PC-3 (cell line): ENCODE measurements around the gene AADAC. TPM values are rescaled to one million over a fixed set of nuclear protein-coding genes. Genes with fewer than 3 reads are reported as not detected.

Experiments used
- ATAC-seq: fragments of 200-7000 bp; cut with Tn5 transposase; 2 replicates; pipeline ENCODE4 v1.9.1; 2020; ENCODE audit warnings: mild to moderate bottlenecking, moderate library complexity
- BruUV-seq: library from RNA; stranded (reverse); fragments of 400-500 nt; replicated peaks from 2 replicates; lab custom pipeline; 2021; lab: Mats Ljungman, UMichigan
- CTCF ChIA-PET: fragments of 300-600 bp; sonication (Branson Sonifier 250); formaldehyde crosslinking; loops from one replicate; lab custom pipeline; 2022; ENCODE audit warnings: antibody characterized with exemption; lab: Charles Lee
- POLR2A ChIA-PET: fragments of 300-600 bp; sonication (Branson Sonifier 250); formaldehyde crosslinking; loops from one replicate; lab custom pipeline; 2022; ENCODE audit warnings: antibody characterized with exemption; ENCODE audit not compliant: unreplicated experiment; lab: Charles Lee
- DNase-seq: peaks from one replicate; pipeline ENCODE4 v3.0.0-alpha.2; 2015
- H2AFZ ChIP-seq: fragments of 300-600 bp; sonication (generic); 2 replicates; pipeline ENCODE4 v1.6.0; 2016; ENCODE audit warnings: antibody characterized with exemption, low read length
- H3F3A ChIP-seq: fragments of 300-600 bp; sonication (generic); one replicate; pipeline ENCODE4 v1.6.0; 2017; ENCODE audit warnings: antibody characterized with exemption, low read length, control low read depth, mild to moderate bottlenecking; ENCODE audit not compliant: unreplicated experiment
- H3K27ac ChIP-seq: fragments of 300-600 bp; sonication (generic); 2 replicates; pipeline ENCODE4 v1.5.1; 2016; ENCODE audit warnings: mild to moderate bottlenecking, low read length
- H3K27me3 ChIP-seq: fragments of 300-600 bp; sonication (generic); 2 replicates; pipeline ENCODE4 v1.6.1; 2016; ENCODE audit warnings: low read length, mixed read lengths
- H3K36me3 ChIP-seq: fragments of 300-600 bp; sonication (generic); 2 replicates; pipeline ENCODE4 v1.6.1; 2016; ENCODE audit warnings: low read depth, mixed run types, low read length, mixed read lengths
- H3K4me1 ChIP-seq: fragments of 300-600 bp; sonication (generic); 2 replicates; pipeline ENCODE4 v1.5.1; 2016; ENCODE audit warnings: low read length; ENCODE audit not compliant: insufficient read depth
- H3K4me2 ChIP-seq: fragments of 300-600 bp; sonication (generic); 2 replicates; pipeline ENCODE4 v1.6.0; 2016; ENCODE audit warnings: low read length
- H3K4me3 ChIP-seq: fragments of 300-600 bp; sonication (generic); 2 replicates; pipeline ENCODE4 v1.5.1; 2016; ENCODE audit warnings: mild to moderate bottlenecking, low read length, mixed read lengths
- H3K79me2 ChIP-seq: fragments of 300-600 bp; sonication (generic); 2 replicates; pipeline ENCODE4 v1.6.1; 2017; ENCODE audit warnings: low read length, mixed read lengths
- H3K9ac ChIP-seq: fragments of 300-600 bp; sonication (generic); 2 replicates; pipeline ENCODE4 v1.6.0; 2016; ENCODE audit warnings: mild to moderate bottlenecking, low read length
- H3K9me2 ChIP-seq: fragments of 300-600 bp; sonication (generic); replicated peaks from 2 replicates; pipeline ENCODE4 v1.6.1; 2016; ENCODE audit warnings: mixed run types, low read length, mixed read lengths
- H3K9me3 ChIP-seq: fragments of 300-600 bp; sonication (generic); 2 replicates; pipeline ENCODE4 v1.6.1; 2016; ENCODE audit warnings: low read length, mixed read lengths
- H4K20me1 ChIP-seq: fragments of 300-600 bp; sonication (generic); 2 replicates; pipeline ENCODE4 v1.6.1; 2016; ENCODE audit warnings: low read length, mixed read lengths
- EZH2 ChIP-seq: fragments of 300-600 bp; sonication (generic); IDR thresholded peaks from one replicate; pipeline ENCODE4 v1.6.1; 2017; ENCODE audit warnings: antibody characterized with exemption, mild to moderate bottlenecking, low read length; ENCODE audit not compliant: unreplicated experiment
- EZH2phosphoT487 ChIP-seq: fragments of 300-600 bp; sonication (generic); IDR thresholded peaks from 2 replicates; pipeline ENCODE4 v1.6.1; 2018; ENCODE audit warnings: mild to moderate bottlenecking, antibody characterized with exemption, low read length, borderline replicate concordance
- intact Hi-C: fragments of 100-400 bp; cut with micrococcal nuclease; formaldehyde crosslinking; loops from 2 replicates; pipeline ENCODE4 v1.9.0; 2023
- total RNA-seq: library from RNA; depleted of rRNA; stranded (reverse); fragments of >200 nt; gene quantifications from 2 replicates; pipeline ENCODE4 v1.2.3, GENCODE V29; 2014
- TF ChIP-seq, protein P1 (sequence below): fragments of 300-600 bp; sonication (generic); conservative IDR thresholded peaks from 2 replicates; pipeline ENCODE4 v1.5.1; 2017; ENCODE audit warnings: antibody characterized with exemption, low read depth, mild to moderate bottlenecking, low read length

Gene AADAC
- total RNA-seq, 1 experiment from 2014 or later, result 0.18 TPM

DNA sequence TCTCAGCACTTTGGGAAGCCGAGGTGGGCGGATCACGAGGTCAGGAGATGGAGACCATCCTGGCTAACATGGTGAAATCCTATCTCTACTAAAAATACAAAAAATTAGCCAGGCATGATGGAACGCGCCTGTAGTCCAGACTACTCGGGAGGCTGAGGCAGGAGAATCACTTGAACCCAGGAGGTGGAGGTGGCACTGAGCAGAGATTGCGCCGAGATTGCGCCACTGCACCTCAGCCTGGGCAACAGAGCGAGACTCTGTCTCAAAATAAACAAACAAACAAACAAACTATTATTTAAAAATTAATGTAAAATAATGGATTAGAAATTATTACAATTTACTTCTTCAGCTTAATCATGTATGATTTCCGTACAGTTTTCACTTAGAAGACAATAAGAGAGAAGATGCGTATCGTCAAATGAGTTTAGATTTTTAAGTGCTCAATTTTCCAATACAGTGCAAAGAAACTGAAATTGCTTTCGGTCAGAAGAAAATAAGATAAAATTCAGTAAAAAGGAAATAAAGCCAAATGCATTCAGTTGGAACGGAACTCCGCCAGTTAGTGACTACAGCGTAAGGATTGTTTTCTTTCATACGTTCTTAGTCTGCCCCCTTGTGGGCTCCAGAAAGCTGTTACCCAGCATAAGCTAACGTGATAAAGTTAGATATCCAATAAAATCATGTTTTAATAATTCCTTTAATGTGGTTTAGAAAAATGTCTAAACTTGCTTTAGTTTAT lies 24.8 kb downstream of the AADAC start:
- H4K20me1 ChIP-seq, result no peaks in the 10 kb centered on the region
- H3K27me3 ChIP-seq, result no peaks in the 10 kb centered on the region
- H3K4me2 ChIP-seq, result peak overlapping the region; percentile 78
- ChIA-PET CTCF (interaction anchor here (0.6 to 1.9 kb wide), 8 partner anchors 36 to 511 kb away, joined by 3 to 20 read pairs (median 4); no protein-coding TSS in a partner anchor), POLR2A (no interaction called here)
- no peaks in the 10 kb centered on the region for H3K9me3 ChIP-seq
- ATAC-seq, result peak; percentile 85
- intact Hi-C loops, result loop anchor here (1.0 to 5.0 kb wide), 8 partner anchors 68 to 612 kb away; no protein-coding TSS in a partner anchor
- peaks cover 34% of the 10 kb centered on the region for H3K4me1 ChIP-seq
- peak; percentile 88 for DNase-seq
- no peaks in the 10 kb centered on the region for H3K36me3 ChIP-seq
- H3F3A ChIP-seq, result no peaks in the 10 kb centered on the region
- no peaks in the 10 kb centered on the region for H3K79me2 ChIP-seq
- no peak overlapping the region for H3K4me3 ChIP-seq
- TF ChIP-seq, protein P1, sequence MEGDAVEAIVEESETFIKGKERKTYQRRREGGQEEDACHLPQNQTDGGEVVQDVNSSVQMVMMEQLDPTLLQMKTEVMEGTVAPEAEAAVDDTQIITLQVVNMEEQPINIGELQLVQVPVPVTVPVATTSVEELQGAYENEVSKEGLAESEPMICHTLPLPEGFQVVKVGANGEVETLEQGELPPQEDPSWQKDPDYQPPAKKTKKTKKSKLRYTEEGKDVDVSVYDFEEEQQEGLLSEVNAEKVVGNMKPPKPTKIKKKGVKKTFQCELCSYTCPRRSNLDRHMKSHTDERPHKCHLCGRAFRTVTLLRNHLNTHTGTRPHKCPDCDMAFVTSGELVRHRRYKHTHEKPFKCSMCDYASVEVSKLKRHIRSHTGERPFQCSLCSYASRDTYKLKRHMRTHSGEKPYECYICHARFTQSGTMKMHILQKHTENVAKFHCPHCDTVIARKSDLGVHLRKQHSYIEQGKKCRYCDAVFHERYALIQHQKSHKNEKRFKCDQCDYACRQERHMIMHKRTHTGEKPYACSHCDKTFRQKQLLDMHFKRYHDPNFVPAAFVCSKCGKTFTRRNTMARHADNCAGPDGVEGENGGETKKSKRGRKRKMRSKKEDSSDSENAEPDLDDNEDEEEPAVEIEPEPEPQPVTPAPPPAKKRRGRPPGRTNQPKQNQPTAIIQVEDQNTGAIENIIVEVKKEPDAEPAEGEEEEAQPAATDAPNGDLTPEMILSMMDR, result peak; percentile 92
- TF ChIP-seq EZH2phosphoT487, result no peak
- no peak overlapping the region for H3K27ac ChIP-seq
- H3K9ac ChIP-seq, result no peak overlapping the region
- no peaks in the 10 kb centered on the region for H3K9me2 ChIP-seq
- H2AFZ ChIP-seq, result peak overlapping the region; percentile 71; the same call in 1 of the 2 replicates
- no TSS peak for BruUV-seq

DNA sequence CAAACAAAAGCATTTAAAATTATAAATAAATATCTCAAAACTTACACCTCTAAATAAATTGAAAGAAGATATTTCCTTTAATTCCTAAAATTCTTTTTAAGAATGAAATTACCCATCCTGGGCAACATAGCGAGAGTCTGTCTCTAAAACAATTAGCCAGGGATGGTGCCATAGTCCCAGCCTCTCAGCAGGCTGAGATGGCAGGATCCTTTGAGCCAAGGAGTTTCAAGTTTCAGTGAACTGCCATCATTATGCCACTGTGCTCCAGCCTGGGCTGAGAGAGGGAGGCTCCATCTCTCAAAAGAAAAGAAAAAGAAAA lies 25.4 kb downstream of the AADAC start:
- CTCF ChIA-PET, result interaction anchor here (0.6 to 1.9 kb wide), 5 partner anchors 36 to 400 kb away, joined by 3 to 20 read pairs (median 5); no protein-coding TSS in a partner anchor
- H3K79me2 ChIP-seq, result no peaks in the 10 kb centered on the region
- no peaks in the 10 kb centered on the region for H3K9me2 ChIP-seq
- POLR2A ChIA-PET, result no interaction called here
- no peaks in the 10 kb centered on the region for H3K9me3 ChIP-seq
- no peak for ATAC-seq
- no TSS peak for BruUV-seq
- H3K36me3 ChIP-seq, result no peaks in the 10 kb centered on the region
- no peak overlapping the region for H2AFZ ChIP-seq
- H3K9ac ChIP-seq, result no peak overlapping the region
- H3K4me3 ChIP-seq, result no peak overlapping the region
- no peaks in the 10 kb centered on the region for H3F3A ChIP-seq
- H3K27me3 ChIP-seq, result no peaks in the 10 kb centered on the region
- TF ChIP-seq, protein P1, result no peak
- no peak overlapping the region for H3K27ac ChIP-seq
- H4K20me1 ChIP-seq, result no peaks in the 10 kb centered on the region
- H3K4me1 ChIP-seq, result peaks cover 34% of the 10 kb centered on the region
- H3K4me2 ChIP-seq, result no peak overlapping the region
- no peak for DNase-seq
- intact Hi-C loops, result loop anchor here (1.0 to 5.0 kb wide), 8 partner anchors 68 to 612 kb away; no protein-coding TSS in a partner anchor

DNA sequence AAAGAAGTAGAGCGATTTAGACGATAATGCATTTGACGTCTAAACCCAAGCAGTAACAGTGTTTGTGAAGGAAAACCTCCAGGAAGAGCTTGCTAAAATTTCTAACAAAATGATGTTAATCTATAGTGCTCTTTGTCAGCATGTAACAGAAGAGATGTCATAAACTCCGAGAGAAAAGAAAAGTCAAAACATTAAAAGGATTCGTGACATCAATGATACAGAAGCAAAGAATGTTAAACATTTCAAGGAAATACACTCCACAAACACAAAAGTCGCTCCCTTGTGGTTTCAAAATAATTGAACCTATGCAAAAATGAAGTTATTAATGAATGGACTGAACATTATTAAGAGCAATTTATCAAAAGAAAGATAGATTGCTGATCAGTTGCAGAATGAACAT lies 27.9 kb downstream of the AADAC start:
- H3K4me3 ChIP-seq, result no peak overlapping the region
- ATAC-seq, result no peak
- H4K20me1 ChIP-seq, result no peaks in the 10 kb centered on the region
- H3K27ac ChIP-seq, result no peak overlapping the region
- TF ChIP-seq EZH2 (no peak), EZH2phosphoT487 (no peak)
- TF ChIP-seq, protein P1, result no peak
- BruUV-seq, result no TSS peak
- no peak overlapping the region for H3K9ac ChIP-seq
- no peaks in the 10 kb centered on the region for H3K27me3 ChIP-seq
- peaks cover 24% of the 10 kb centered on the region for H3K4me1 ChIP-seq
- no peaks in the 10 kb centered on the region for H3F3A ChIP-seq
- H3K9me2 ChIP-seq, result no peaks in the 10 kb centered on the region
- ChIA-PET CTCF (interaction anchor here (0.6 kb wide), 1 partner anchor 402 kb away, joined by 5 read pairs; no protein-coding TSS in a partner anchor), POLR2A (no interaction called here)
- H3K36me3 ChIP-seq, result no peaks in the 10 kb centered on the region
- peak overlapping the region; percentile 11 for H2AFZ ChIP-seq
- no peaks in the 10 kb centered on the region for H3K9me3 ChIP-seq
- no peaks in the 10 kb centered on the region for H3K79me2 ChIP-seq
- peak overlapping the region; percentile 24 for H3K4me2 ChIP-seq
- intact Hi-C loops, result no loop called here
- DNase-seq, result peak; percentile 48
